ENCODE measurements around the gene POLR2E.

DNA sequence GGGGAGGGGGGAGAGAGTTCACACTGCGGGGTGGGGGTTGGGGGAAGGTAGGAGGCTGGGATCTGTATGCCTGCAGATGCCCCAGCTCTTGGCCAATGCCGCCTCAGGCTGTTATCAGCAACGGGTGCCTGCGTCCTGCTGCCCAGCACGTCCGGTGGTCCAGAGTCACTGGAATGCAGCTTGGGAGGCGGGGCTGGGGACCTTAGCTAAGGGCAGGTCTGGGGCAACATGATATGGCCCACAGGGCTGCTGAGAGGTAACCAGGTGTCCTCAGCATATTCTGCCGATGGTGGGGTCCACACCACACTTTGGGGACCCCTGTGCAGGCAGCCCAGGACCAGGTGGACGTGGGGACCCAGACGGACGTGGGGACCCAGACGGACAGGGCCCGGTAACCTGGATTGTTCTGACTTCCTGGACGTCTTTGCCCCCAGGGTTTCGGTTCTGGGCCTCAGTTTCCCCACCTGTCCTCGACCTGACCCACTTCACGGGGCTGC is 28.9 kb downstream of the POLR2E start:
- TF ChIP-seq, protein P1, sequence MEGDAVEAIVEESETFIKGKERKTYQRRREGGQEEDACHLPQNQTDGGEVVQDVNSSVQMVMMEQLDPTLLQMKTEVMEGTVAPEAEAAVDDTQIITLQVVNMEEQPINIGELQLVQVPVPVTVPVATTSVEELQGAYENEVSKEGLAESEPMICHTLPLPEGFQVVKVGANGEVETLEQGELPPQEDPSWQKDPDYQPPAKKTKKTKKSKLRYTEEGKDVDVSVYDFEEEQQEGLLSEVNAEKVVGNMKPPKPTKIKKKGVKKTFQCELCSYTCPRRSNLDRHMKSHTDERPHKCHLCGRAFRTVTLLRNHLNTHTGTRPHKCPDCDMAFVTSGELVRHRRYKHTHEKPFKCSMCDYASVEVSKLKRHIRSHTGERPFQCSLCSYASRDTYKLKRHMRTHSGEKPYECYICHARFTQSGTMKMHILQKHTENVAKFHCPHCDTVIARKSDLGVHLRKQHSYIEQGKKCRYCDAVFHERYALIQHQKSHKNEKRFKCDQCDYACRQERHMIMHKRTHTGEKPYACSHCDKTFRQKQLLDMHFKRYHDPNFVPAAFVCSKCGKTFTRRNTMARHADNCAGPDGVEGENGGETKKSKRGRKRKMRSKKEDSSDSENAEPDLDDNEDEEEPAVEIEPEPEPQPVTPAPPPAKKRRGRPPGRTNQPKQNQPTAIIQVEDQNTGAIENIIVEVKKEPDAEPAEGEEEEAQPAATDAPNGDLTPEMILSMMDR (IDR thresholded peaks at IDR 0.05): no peak
- TF ChIP-seq POLR2A (IDR thresholded peaks at IDR 0.05) (no peak), POLR2AphosphoS5 (IDR thresholded peaks at IDR 0.05) (no peak), EP300 (IDR thresholded peaks at IDR 0.05) (no peak)
